Superior temporal gyrus (tissue), 1 donor: Measurements from ENCODE around the gene INO80B.
A peak's percentile ranks its signal among the peaks of the same experiment; 100 is the strongest.
"Not testable (repeated sequence)": the region's sequence is repeated elsewhere in the genome, so short reads cannot be mapped to it uniquely, and the experiment has no call there.

Experiments
- DNase-seq: peaks from one replicate; pipeline ENCODE4 v3.0.0-alpha.2; 2016; ENCODE audit errors: extremely low spot score

Gene INO80B

GRCh38 chr2:74448771-74449170 is 6.1 kb upstream of the INO80B start:
- DNase-seq = no peak

- no peak for DNase-seq
Measured at GRCh38 chr2:74450570-74451190, 4.2 kb upstream of the INO80B start.

- no peak for DNase-seq
Measured at GRCh38 chr2:74457129-74457548, 2.3 kb downstream of the INO80B start.

GRCh38 chr2:74457549-74458131 is 2.8 kb downstream of the INO80B start:
- DNase-seq = no peak

- DNase-seq = peak; percentile 100
Measured at GRCh38 chr2:74458132-74458937, 3.4 kb downstream of the INO80B start, which contains the start of gene WBP1. Gene WBP1 (plus strand): TSS chr2:74458438. CDS start chr2:74458603, 165 bp downstream.

GRCh38 chr2:74458938-74459363 is 4.1 kb downstream of the INO80B start:
- no peak for DNase-seq

GRCh38 chr2:74459503-74460118 is 4.7 kb downstream of the INO80B start:
- DNase-seq = not testable (repeated sequence)

GRCh38 chr2:74460187-74460586 is 5.3 kb downstream of the INO80B start:
- DNase-seq = not testable (repeated sequence)

GRCh38 chr2:74461187-74462053 is 6.5 kb downstream of the INO80B start:
- no peak for DNase-seq

GRCh38 chr2:74462054-74462785 is 7.3 kb downstream of the INO80B start:
- no peak for DNase-seq

GRCh38 chr2:74462786-74463105 is 7.9 kb downstream of the INO80B start:
- no peak for DNase-seq

- DNase-seq = no peak
Measured at GRCh38 chr2:74464406-74464805, 9.5 kb downstream of the INO80B start.

- not testable (repeated sequence) for DNase-seq
Measured at GRCh38 chr2:74470742-74471141, 15.9 kb downstream of the INO80B start.

- no peak for DNase-seq
Measured at GRCh38 chr2:74471332-74472065, 16.6 kb downstream of the INO80B start.

GRCh38 chr2:74472086-74472944 is 17.4 kb downstream of the INO80B start, which contains the start of gene MRPL53:
Gene MRPL53 (minus strand): TSS chr2:74472680. CDS start chr2:74472660, 20 bp downstream.
- DNase-seq = peak; percentile 98

- DNase-seq = no peak
Measured at GRCh38 chr2:74472945-74473258, 18.0 kb downstream of the INO80B start.

GRCh38 chr2:74474481-74474880 is 19.6 kb downstream of the INO80B start:
- no peak for DNase-seq

- DNase-seq = no peak
Measured at GRCh38 chr2:74474899-74475298, 20.0 kb downstream of the INO80B start.

GRCh38 chr2:74481431-74481830 is 26.5 kb downstream of the INO80B start:
- no peak for DNase-seq
